SK-N-SH (cell line): Measurements from ENCODE around the gene PLEKHM2. TPM values are rescaled to one million over a fixed set of nuclear protein-coding genes. Genes with fewer than 3 reads are reported as not detected.

Experiments used
- CTCF ChIA-PET: fragments of 300-600, 350-600 bp; formaldehyde crosslinking; extraction: SDS; loops from one replicate; lab custom pipeline; 2021; lab: Yijun Ruan, JAX
- POLR2A ChIA-PET: fragments of 350-600 bp; sonication (Branson Sonifier 250); formaldehyde crosslinking; extraction: SDS; loops from one replicate; lab custom pipeline; 2020; ENCODE audit warnings: antibody characterized with exemption, inconsistent platforms; lab: Yijun Ruan, JAX
- DNase-seq: peaks from one replicate; pipeline ENCODE4 v3.0.0; 2012
- H2AFZ ChIP-seq: fragments of 200-600 bp; sonication (generic); 2 replicates; pipeline ENCODE4 v1.8.1; 2016; ENCODE audit warnings: antibody characterized with exemption, mild to moderate bottlenecking, low read depth
- H3F3A ChIP-seq: fragments of 200-600 bp; sonication (generic); replicated peaks from 2 replicates; pipeline ENCODE3; 2016; ENCODE audit warnings: antibody characterized with exemption, mild to moderate bottlenecking; ENCODE audit not compliant: insufficient read depth
- H3K27ac ChIP-seq, 2 experiments: fragments of 200-500 bp in 1 of 2; fragments of 200-600 bp in 1 of 2; sonication (Bioruptor generic) in 1 of 2; sonication (generic), shearing (Covaris generic) in 1 of 2; 2 replicates each; pipeline versions ENCODE4 v1.5.1 to v1.6.1; 2014 to 2016; ENCODE audit warnings: low read depth in 2 of 2, inconsistent platforms in 1 of 2, low read length in 1 of 2, mild to moderate bottlenecking in 1 of 2, mixed read lengths in 1 of 2
- H3K27me3 ChIP-seq: fragments of 200-600 bp; sonication (generic), shearing (Covaris generic); 2 replicates; pipeline ENCODE4 v1.6.1; 2016; ENCODE audit warnings: mixed run types; ENCODE audit not compliant: insufficient read depth
- H3K36me3 ChIP-seq, 2 experiments: fragments of 200-500 bp in 1 of 2; fragments of 200-600 bp in 1 of 2; sonication (Bioruptor generic) in 1 of 2; sonication (generic) in 1 of 2; replicated peaks in 1 of 2; 2 replicates each; pipeline versions ENCODE3 to v1.5.1; 2014 to 2016; ENCODE audit warnings: low read length in 1 of 2, mild to moderate bottlenecking in 1 of 2; ENCODE audit not compliant: insufficient read depth in 2 of 2, control insufficient read depth in 1 of 2
- H3K4me1 ChIP-seq, 2 experiments: fragments of 200-500 bp in 1 of 2; fragments of 200-600 bp in 1 of 2; sonication (Bioruptor generic) in 1 of 2; sonication (generic), shearing (Covaris generic) in 1 of 2; 2 replicates each; pipeline versions ENCODE4 v1.5.1 to v1.6.1; 2014 to 2016; ENCODE audit warnings: low read depth in 1 of 2, low read length in 1 of 2, mixed run types in 1 of 2; ENCODE audit not compliant: insufficient read depth in 2 of 2, control insufficient read depth in 1 of 2
- H3K4me2 ChIP-seq: fragments of 200-600 bp; sonication (generic), shearing (Covaris generic); 2 replicates; pipeline ENCODE4 v1.6.1; 2017; ENCODE audit warnings: mixed run types
- H3K4me3 ChIP-seq, 2 experiments: fragments of 200-500 bp in 1 of 2; fragments of 200-600 bp in 1 of 2; sonication (Bioruptor generic) in 1 of 2; sonication (generic), shearing (Covaris generic) in 1 of 2; 2 replicates each; pipeline versions ENCODE4 v1.5.1 to v1.8.1; 2014 to 2016; ENCODE audit warnings: low read depth in 2 of 2, inconsistent platforms in 1 of 2, low read length in 1 of 2, mild to moderate bottlenecking in 1 of 2, mixed read lengths in 1 of 2, moderate library complexity in 1 of 2
- H3K79me2 ChIP-seq: fragments of 200-600 bp; sonication (generic); 2 replicates; pipeline ENCODE4 v1.8.1; 2017; ENCODE audit warnings: mild to moderate bottlenecking; ENCODE audit not compliant: insufficient read depth
- H3K9ac ChIP-seq: fragments of 200-600 bp; sonication (generic); 2 replicates; pipeline ENCODE4 v1.6.1; 2017; ENCODE audit warnings: mixed run types
- H3K9me2 ChIP-seq: fragments of 200-600 bp; sonication (generic); 2 replicates; pipeline ENCODE4 v1.6.1; 2017; ENCODE audit warnings: mixed run types
- H3K9me3 ChIP-seq: fragments of 200-600 bp; sonication (generic); 2 replicates; pipeline ENCODE4 v1.6.1; 2017; ENCODE audit warnings: mixed run types, mild to moderate bottlenecking, moderate library complexity
- H4K20me1 ChIP-seq: fragments of 200-600 bp; sonication (generic); 2 replicates; pipeline ENCODE4 v1.6.1; 2017; ENCODE audit warnings: mild to moderate bottlenecking, mixed run types; ENCODE audit not compliant: insufficient read depth
- EZH2phosphoT487 ChIP-seq: fragments of 200-600 bp; sonication (generic); IDR thresholded peaks from 2 replicates; pipeline ENCODE4 v1.6.1; 2017; ENCODE audit warnings: low read depth, mixed run types, mild to moderate bottlenecking, antibody characterized with exemption, moderate library complexity, borderline replicate concordance
- FOSL2 ChIP-seq: IDR thresholded peaks from 2 replicates; pipeline ENCODE4 v1.4.0; 2012; ENCODE audit warnings: low read depth, mild to moderate bottlenecking, moderate library complexity, borderline replicate concordance
- JUND ChIP-seq: IDR thresholded peaks from 2 replicates; pipeline ENCODE4 v1.4.0; 2012
- PBX3 ChIP-seq: IDR thresholded peaks from 2 replicates; pipeline ENCODE4; 2012
- POLR2AphosphoS5 ChIP-seq: IDR thresholded peaks from 2 replicates; pipeline ENCODE4 v1.6.1; 2012; ENCODE audit warnings: low read depth, low read length
- RAD21 ChIP-seq: IDR thresholded peaks from 2 replicates; pipeline ENCODE4 v1.6.1; 2012; ENCODE audit warnings: mild to moderate bottlenecking, low read length
- RCOR1 ChIP-seq: fragments of 150-350 bp; IDR thresholded peaks from 2 replicates; pipeline ENCODE4 v1.6.1; 2017; ENCODE audit warnings: antibody characterized with exemption, low read length
- REST ChIP-seq: IDR thresholded peaks from 2 replicates; pipeline ENCODE4 v1.6.1; 2012; ENCODE audit warnings: mild to moderate bottlenecking, low read depth, low read length, moderate library complexity
- ZBTB33 ChIP-seq: IDR thresholded peaks from 2 replicates; pipeline ENCODE4 v1.4.0; 2012; ENCODE audit warnings: low read depth, borderline replicate concordance
- WGBS: methylation state at CpG from one replicate; pipeline ENCODE4 v1.1.6; 2017; ENCODE audit warnings: low lambda C conversion rate; 5-methylcytosine and 5-hydroxymethylcytosine counted together
- polyA plus RNA-seq, 3 experiments: library from polyadenylated mRNA; depleted of rRNA; stranded (reverse); fragments of >200 nt; gene quantifications; 2 replicates each; pipeline ENCODE4 v1.2.3, GENCODE V29; 2012
- TF ChIP-seq, protein P1 (sequence below): IDR thresholded peaks from 2 replicates; pipeline ENCODE4 v1.4.0; 2012; ENCODE audit warnings: low read depth

PLEKHM2 gene
- polyA plus RNA-seq, 1 of the 3 experiments (the other 2 are of a cell fraction): 38.9 TPM

DNA sequence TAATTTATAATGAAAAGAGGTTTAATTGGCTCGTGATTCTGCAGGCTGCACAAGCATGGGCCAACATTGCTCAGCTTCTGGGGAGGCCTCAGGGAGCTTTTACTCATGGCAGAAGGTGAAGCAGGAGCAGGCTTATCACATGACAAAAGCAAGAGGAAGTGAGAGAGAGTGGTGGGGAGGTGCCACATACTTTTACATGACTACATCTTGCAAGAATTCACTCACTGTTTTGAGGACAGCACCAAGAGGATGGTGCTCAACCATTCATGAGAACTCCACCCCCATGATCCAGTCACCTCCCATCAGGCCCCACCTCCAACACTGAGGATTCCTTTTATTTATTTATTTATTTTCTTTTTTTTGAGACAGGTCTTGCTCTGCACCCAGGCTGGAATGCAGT lies 5.5 kb upstream of the PLEKHM2 start (continued):
- TF ChIP-seq REST: no peak

- Histone ChIP-seq H3K36me3 (no peaks in the 10 kb centered on the region), H3K9me3 (no peaks in the 10 kb centered on the region), H3F3A (peaks cover 10% of the 10 kb centered on the region), H3K27ac (peak overlapping the region in 1 of 2 experiments; percentile 37; a peak in 2 of 4 replicates), H3K9me2 (no peaks in the 10 kb centered on the region), H3K4me3 (no peak overlapping the region), H2AFZ (no peak overlapping the region), H4K20me1 (no peaks in the 10 kb centered on the region), H3K9ac (no peak overlapping the region), H3K79me2 (peaks cover 7% of the 10 kb centered on the region), H3K4me1 (peaks cover 0 to 8% of the 10 kb centered on the region in 2 experiments; a peak in 1 of 4 replicates), H3K4me2 (peak overlapping the region; percentile 31), H3K27me3 (no peaks in the 10 kb centered on the region)
- TF ChIP-seq PBX3 (no peak), RCOR1 (no peak), JUND (no peak)
- TF ChIP-seq, protein P1, sequence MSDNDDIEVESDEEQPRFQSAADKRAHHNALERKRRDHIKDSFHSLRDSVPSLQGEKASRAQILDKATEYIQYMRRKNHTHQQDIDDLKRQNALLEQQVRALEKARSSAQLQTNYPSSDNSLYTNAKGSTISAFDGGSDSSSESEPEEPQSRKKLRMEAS: 0 out of 2 replicates have a peak, but pooled peaks have one; percentile 55
- POLR2A ChIA-PET: no interaction called here
- CTCF ChIA-PET: interaction anchor here (1.3 kb wide), 1 partner anchor 60 kb away, joined by 3 read pairs; no protein-coding TSS in a partner anchor
- no peak for DNase-seq
- WGBS: 74% methylated on average over 6 of the region's 11 CpGs
Measured at GRCh38 chr1:15680131-15680530, 4.0 kb upstream of the PLEKHM2 start.

DNA sequence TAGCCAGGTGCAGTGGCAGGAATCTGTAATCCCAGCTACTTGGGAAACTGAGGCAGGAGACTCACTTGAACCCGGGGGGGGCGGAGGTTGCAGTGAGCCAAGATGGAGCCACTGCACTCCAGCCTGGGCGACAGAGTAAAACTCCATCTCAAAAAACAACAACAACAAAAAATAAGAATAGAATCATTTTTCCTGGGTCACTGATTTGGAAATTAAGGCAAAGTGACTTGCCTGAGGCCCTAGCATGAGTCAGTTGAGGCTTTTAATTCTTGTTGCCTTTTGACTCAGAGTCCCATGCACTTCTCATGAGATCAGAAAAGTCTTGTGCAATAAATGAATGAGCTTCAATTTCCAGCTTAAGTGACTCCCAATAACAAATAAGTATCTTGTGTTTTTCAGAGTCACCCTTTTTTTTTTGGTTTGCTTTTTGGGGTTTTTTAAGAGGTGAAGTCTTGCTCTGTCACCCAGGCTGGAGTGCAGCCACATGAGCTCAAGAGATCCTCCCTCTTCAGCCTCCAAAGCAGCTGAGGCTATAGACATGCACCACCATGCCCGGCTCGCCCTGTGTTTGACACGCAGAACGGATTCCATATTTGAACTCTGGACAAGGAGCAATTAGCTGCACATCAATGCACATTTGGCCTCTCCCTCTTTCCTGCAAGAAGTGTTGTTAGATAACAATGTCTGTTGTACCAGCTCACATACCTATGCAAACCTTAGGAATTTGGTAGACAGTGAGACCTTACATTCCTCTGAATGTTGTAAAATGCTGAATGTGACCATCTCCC lies 3.4 kb upstream of the PLEKHM2 start:
- no peaks in the 10 kb centered on the region for H3K27me3 ChIP-seq
- H3K9me2 ChIP-seq: no peaks in the 10 kb centered on the region
- H2AFZ ChIP-seq: peak overlapping the region; percentile 41; the same call in 1 of the 2 replicates
- peak overlapping the region in 1 of 2 experiments; percentile 37; a peak in 2 of 4 replicates for H3K27ac ChIP-seq
- H3K79me2 ChIP-seq: peaks cover 13% of the 10 kb centered on the region
- CTCF ChIA-PET: interaction anchor here (0.6 to 1.3 kb wide), 3 partner anchors 25 to 129 kb away, joined by 3 read pairs; no protein-coding TSS in a partner anchor
- POLR2A ChIA-PET: no interaction called here
- no peak for TF ChIP-seq EZH2phosphoT487
- no peak for TF ChIP-seq POLR2AphosphoS5
- TF ChIP-seq FOSL2: peak; percentile 29; the same call in 1 of the 2 replicates
- no peak for TF ChIP-seq ZBTB33
- TF ChIP-seq RAD21: no peak
- H4K20me1 ChIP-seq: no peaks in the 10 kb centered on the region; the same call in 1 of the 2 replicates
- H3K4me3 ChIP-seq: no peak overlapping the region
- peaks cover 0 to 13% of the 10 kb centered on the region in 2 experiments; a peak in 2 of 4 replicates for H3K4me1 ChIP-seq
- DNase-seq: no peak
- no peak overlapping the region for H3K9ac ChIP-seq
- H3K4me2 ChIP-seq: peak overlapping the region; percentile 31; the same call in 1 of the 2 replicates
- WGBS: 87% methylated on average over 7 of the region's 7 CpGs
- no peaks in the 10 kb centered on the region for H3K36me3 ChIP-seq
- H3K9me3 ChIP-seq: no peaks in the 10 kb centered on the region
- H3F3A ChIP-seq: peaks cover 14% of the 10 kb centered on the region
